ENCODE results near the gene HSD17B8. TPM values are rescaled to one million over a fixed set of nuclear protein-coding genes. Genes with fewer than 3 reads are reported as not detected.

HSD17B8 gene
- total RNA-seq, 4 donors from 2014 or later: 7.9 to 28.3 (median 14.3) TPM

DNA sequence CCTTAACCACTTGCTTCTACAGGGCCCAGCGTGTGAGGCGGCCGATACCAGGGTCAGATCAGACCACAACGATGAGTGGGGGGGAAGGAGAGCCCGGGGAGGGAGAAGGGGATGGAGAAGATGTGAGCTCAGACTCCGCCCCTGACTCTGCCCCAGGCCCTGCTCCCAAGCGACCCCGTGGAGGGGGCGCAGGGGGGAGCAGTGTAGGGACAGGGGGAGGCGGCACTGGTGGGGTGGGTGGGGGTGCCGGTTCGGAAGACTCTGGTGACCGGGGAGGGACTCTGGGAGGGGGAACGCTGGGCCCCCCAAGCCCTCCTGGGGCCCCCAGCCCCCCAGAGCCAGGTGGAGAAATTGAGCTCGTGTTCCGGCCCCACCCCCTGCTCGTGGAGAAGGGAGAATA is 6.7 kb downstream of the HSD17B8 start:
- H3K4me1 ChIP-seq: peaks cover 20 to 29% of the 10 kb centered on the region in 2 donors
- in situ Hi-C loops (cut with MboI; ENCODE audit: low sequenced_read_pairs in 4 of 4) (no loop called here), intact Hi-C loops (cut with DNase I; ENCODE audit: low total_unique reads) (no loop called here)

GRCh38 chr6:33211666-33212422 is 7.4 kb downstream of the HSD17B8 start:
- peaks cover 20 to 29% of the 10 kb centered on the region in 2 donors for H3K4me1 ChIP-seq
- intact Hi-C loops (cut with DNase I; ENCODE audit: low total_unique reads): no loop called here
- in situ Hi-C loops (cut with MboI; ENCODE audit: low sequenced_read_pairs in 4 of 4): no loop called here
- H3K4me3 ChIP-seq: no peak overlapping the region
- ATAC-seq (no peak), DNase-seq (no peak)
- no peak overlapping the region for H3K27ac ChIP-seq
- TF ChIP-seq CTCF (IDR thresholded peaks at IDR 0.05 in 4 of 5, conservative IDR thresholded peaks at IDR 0.05 in 1 of 5): no peak
- TF ChIP-seq POLR2A (IDR thresholded peaks at IDR 0.05): no peak
- H3K36me3 ChIP-seq: peaks cover 0 to 16% of the 10 kb centered on the region in 2 donors
- H3K27me3 ChIP-seq: peaks cover 0 to 2% (median 0%) of the 10 kb centered on the region in 3 donors
- H3K9me3 ChIP-seq: no peaks in the 10 kb centered on the region

More for the DNA sequence above, 6.7 kb downstream of the HSD17B8 start:
- Histone ChIP-seq H3K9me3 (no peaks in the 10 kb centered on the region), H3K27ac (no peak overlapping the region), H3K36me3 (peaks cover 0 to 16% of the 10 kb centered on the region in 2 donors), H3K4me3 (no peak overlapping the region), H3K27me3 (peaks cover 0 to 2% (median 0%) of the 10 kb centered on the region in 3 donors)
- ATAC-seq (no peak), DNase-seq (no peak)
- TF ChIP-seq POLR2A (IDR thresholded peaks at IDR 0.05) (no peak), CTCF (IDR thresholded peaks at IDR 0.05 in 4 of 5, conservative IDR thresholded peaks at IDR 0.05 in 1 of 5) (no peak)

DNA sequence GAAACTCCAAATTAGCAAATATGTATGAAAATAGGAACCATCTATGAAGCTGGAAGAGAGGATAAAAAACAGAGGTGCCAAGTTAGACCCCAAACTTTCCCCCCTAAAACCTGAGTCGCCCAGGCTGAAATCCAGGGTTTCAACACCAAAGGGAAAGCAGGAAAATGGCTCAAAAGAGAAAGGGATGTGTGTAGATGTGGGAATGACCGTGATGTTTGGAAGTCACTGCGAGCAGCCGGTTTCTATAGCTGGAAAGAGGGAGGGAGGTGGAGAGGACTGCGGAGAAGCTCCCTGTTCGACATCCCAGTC is 8.4 kb downstream of the HSD17B8 start:
- no peak for ATAC-seq
- H3K27ac ChIP-seq: no peak overlapping the region

DNA sequence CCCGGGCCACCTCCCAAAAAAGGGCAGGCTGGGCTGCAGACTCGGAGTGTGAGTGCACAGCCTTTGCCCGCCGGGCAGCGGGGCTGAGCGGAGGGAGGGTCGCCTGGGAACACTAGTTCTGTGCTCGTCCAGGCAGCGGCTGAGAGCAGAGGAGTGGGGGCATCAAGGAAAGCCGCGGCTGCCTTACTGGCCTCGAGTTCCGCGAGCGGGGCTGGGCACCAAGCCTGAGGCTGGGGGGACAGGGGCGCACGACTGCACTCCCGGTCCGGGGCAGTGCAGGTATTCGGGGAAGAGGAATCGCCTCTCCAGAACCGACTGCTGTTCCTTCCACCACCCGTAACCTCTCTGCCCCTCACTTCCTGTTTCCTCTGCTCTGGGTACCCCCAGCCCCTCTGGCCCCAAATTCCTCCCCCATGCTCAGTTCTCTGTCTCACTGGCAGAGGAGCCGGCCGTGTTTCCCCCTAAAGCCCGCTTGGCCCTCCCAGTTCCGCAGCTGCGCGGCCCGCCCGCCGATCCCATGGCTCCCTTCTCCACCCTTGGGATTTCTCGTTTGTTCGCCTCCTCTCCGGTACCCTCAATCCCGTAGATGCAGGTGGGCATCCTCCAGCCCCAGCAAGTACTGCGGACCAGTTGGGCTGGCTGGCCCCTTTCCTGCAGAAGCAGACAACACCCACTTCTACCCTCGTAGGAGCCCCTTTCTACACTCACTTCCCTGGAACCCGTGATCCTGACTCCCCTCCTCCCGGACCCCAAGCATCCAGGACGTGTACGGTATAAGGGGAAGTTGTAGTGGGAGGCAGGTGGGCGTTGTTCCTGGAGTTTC is 8.9 kb downstream of the HSD17B8 start:
- intact Hi-C loops (cut with DNase I; ENCODE audit: low total_unique reads): no loop called here
- H3K36me3 ChIP-seq: peaks cover 0 to 16% of the 10 kb centered on the region in 2 donors
- peak overlapping the region in 2 of 4 donors; percentile 6 to 18 for H3K27ac ChIP-seq
- H3K4me1 ChIP-seq: peaks cover 15 to 22% of the 10 kb centered on the region in 2 donors
- H3K27me3 ChIP-seq: peaks cover 0 to 2% (median 0%) of the 10 kb centered on the region in 3 donors
- peak overlapping the region; percentile 30 to 61 (median 52) for H3K4me3 ChIP-seq
- DNase-seq (no peak), ATAC-seq (no peak)
- TF ChIP-seq CTCF (IDR thresholded peaks at IDR 0.05 in 4 of 5, conservative IDR thresholded peaks at IDR 0.05 in 1 of 5) (no peak), POLR2A (IDR thresholded peaks at IDR 0.05) (no peak)
- H3K9me3 ChIP-seq: no peaks in the 10 kb centered on the region
- in situ Hi-C loops (cut with MboI; ENCODE audit: low sequenced_read_pairs in 4 of 4): no loop called here

More for the DNA sequence above, 8.4 kb downstream of the HSD17B8 start:
- Histone ChIP-seq H3K4me1 (peaks cover 15 to 22% of the 10 kb centered on the region in 2 donors), H3K4me3 (peak overlapping the region; percentile 30 to 61 (median 52)), H3K27me3 (peaks cover 0 to 2% (median 0%) of the 10 kb centered on the region in 3 donors), H3K36me3 (peaks cover 0 to 16% of the 10 kb centered on the region in 2 donors), H3K9me3 (no peaks in the 10 kb centered on the region)
- in situ Hi-C loops (cut with MboI; ENCODE audit: low sequenced_read_pairs in 4 of 4) (no loop called here), intact Hi-C loops (cut with DNase I; ENCODE audit: low total_unique reads) (no loop called here)
- no peak for TF ChIP-seq POLR2A (IDR thresholded peaks at IDR 0.05)
- TF ChIP-seq CTCF (IDR thresholded peaks at IDR 0.05 in 4 of 5, conservative IDR thresholded peaks at IDR 0.05 in 1 of 5): no peak
- DNase-seq: no peak

All from gastrocnemius medialis (tissue), 4 donors.